ENCODE data around the gene RRBP1.
A peak's percentile ranks its signal among the peaks of the same experiment; 100 is the strongest.
"Not testable (repeated sequence)": the region's sequence is repeated elsewhere in the genome, so short reads cannot be mapped to it uniquely, and the experiment has no call there.

Gene RRBP1

GRCh38 chr20:17660667-17661066 lies 21.4 kb downstream of the RRBP1 start:
- no peaks in the 10 kb centered on the region for H3K27me3 ChIP-seq
- TF ChIP-seq CTCF (IDR thresholded peaks at IDR 0.05): no peak
- H3K4me3 ChIP-seq: no peak overlapping the region
- intact Hi-C loops (cut with DNase I; ENCODE audit: low total_unique reads): no loop called here
- peaks cover 8 to 20% (median 12%) of the 10 kb centered on the region in 3 donors for H3K36me3 ChIP-seq
- DNase-seq: peak; percentile 20 to 54
- peak overlapping the region; percentile 53 to 64 for H3K27ac ChIP-seq
- peaks cover 0 to 67% (median 33%) of the 10 kb centered on the region in 4 donors for H3K4me1 ChIP-seq
- no peaks in the 10 kb centered on the region for H3K9me3 ChIP-seq

DNA sequence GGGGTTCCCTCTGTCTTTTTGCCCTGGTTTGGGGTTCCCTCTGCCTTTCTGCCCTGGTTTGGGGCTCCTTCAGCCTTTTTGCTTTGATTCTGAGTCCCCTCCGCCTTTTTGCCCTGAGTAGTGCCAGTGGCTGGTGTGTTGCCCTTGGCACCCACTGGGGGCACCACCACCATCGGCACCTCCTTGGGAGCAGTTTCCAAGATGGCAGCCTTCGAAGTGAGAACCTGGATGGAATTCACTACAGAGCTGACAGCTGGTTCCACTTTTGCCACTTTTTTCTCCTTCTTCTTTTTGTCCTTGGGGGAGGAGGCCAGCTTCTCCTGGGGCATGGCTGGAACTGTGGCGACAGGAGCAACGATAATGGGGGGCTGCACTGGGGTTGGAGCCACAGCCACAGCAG lies 22.2 kb downstream of the RRBP1 start:
- intact Hi-C loops (cut with DNase I; ENCODE audit: low total_unique reads): no loop called here
- H3K27me3 ChIP-seq: no peaks in the 10 kb centered on the region
- H3K27ac ChIP-seq: peak overlapping the region; percentile 10
- no peak for TF ChIP-seq CTCF (IDR thresholded peaks at IDR 0.05)
- H3K9me3 ChIP-seq: no peaks in the 10 kb centered on the region
- H3K4me3 ChIP-seq: no peak overlapping the region
- H3K36me3 ChIP-seq: peaks cover 8 to 20% (median 12%) of the 10 kb centered on the region in 3 donors
- H3K4me1 ChIP-seq: peaks cover 0 to 70% (median 40%) of the 10 kb centered on the region in 4 donors
- peak; percentile 6 to 44 for DNase-seq

DNA sequence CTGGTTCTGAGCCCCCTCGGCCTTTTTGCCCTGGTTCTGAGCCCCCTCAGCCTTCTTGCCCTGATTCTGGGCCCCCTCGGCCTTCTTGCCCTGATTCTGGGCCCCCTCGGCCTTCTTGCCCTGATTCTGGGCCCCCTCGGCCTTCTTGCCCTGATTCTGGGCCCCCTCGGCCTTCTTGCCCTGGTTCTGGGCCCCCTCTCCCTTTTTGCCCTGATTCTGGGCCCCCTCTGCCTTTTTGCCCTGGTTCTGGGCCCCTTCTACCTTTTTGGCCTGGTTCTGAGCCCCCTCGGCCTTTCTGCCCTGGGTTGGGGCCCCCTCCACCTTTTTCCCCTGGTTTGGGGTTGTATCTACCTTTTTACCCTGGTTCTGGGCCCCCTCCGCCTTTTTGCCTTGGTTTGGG lies 22.7 kb downstream of the RRBP1 start:
- peaks cover 0 to 68% (median 40%) of the 10 kb centered on the region in 4 donors for H3K4me1 ChIP-seq
- peak overlapping the region; percentile 10 for H3K27ac ChIP-seq
- H3K27me3 ChIP-seq; H3K9me3 ChIP-seq; H3K4me3 ChIP-seq; intact Hi-C loops (cut with DNase I; ENCODE audit: low total_unique reads): not testable (repeated sequence)
- peaks cover 8 to 20% (median 12%) of the 10 kb centered on the region in 3 donors for H3K36me3 ChIP-seq
- DNase-seq: peak; percentile 6 to 15

GRCh38 chr20:17658648-17658993 lies 23.4 kb downstream of the RRBP1 start:
- Histone ChIP-seq H3K36me3 (peaks cover 8 to 20% (median 12%) of the 10 kb centered on the region in 3 donors), H3K27me3 (no peaks in the 10 kb centered on the region), H3K4me3 (no peak overlapping the region), H3K4me1 (peaks cover 0 to 61% (median 40%) of the 10 kb centered on the region in 4 donors), H3K27ac (no peak overlapping the region), H3K9me3 (no peaks in the 10 kb centered on the region)
- intact Hi-C loops (cut with DNase I; ENCODE audit: low total_unique reads): no loop called here
- TF ChIP-seq CTCF (IDR thresholded peaks at IDR 0.05): no peak
- DNase-seq: peak; percentile 1 to 11

- DNase-seq: peak; percentile 10 to 33
- H3K27ac ChIP-seq: no peak overlapping the region
Observed at GRCh38 chr20:17657898-17658647, 24.0 kb downstream of the RRBP1 start.

More at GRCh38 chr20:17657898-17658647, 24.0 kb downstream of the RRBP1 start:
- Histone ChIP-seq H3K9me3 (no peaks in the 10 kb centered on the region), H3K4me3 (no peak overlapping the region), H3K4me1 (peaks cover 0 to 56% (median 39%) of the 10 kb centered on the region in 4 donors), H3K27me3 (no peaks in the 10 kb centered on the region), H3K36me3 (peaks cover 8 to 20% (median 12%) of the 10 kb centered on the region in 3 donors)
- no peak for TF ChIP-seq CTCF (IDR thresholded peaks at IDR 0.05)
- intact Hi-C loops (cut with DNase I; ENCODE audit: low total_unique reads): no loop called here

All from tibial artery (tissue), 4 donors.